Suprapubic skin (tissue), 4 donors: Measurements from ENCODE around the gene TMCO4. TPM values are rescaled to one million over a fixed set of nuclear protein-coding genes. Genes with fewer than 3 reads are reported as not detected.
"Not testable (repeated sequence)": the region's sequence is repeated elsewhere in the genome, so short reads cannot be mapped to it uniquely, and the experiment has no call there.

Experiments used
- DNase-seq, 2 donors: peaks; one replicate each; pipeline ENCODE4 v3.0.0-alpha.2; 2019; ENCODE audit warnings: low spot score in 2 of 2
- H3K27ac ChIP-seq: fragments of 200-600 bp; sonication (generic); one replicate; pipeline ENCODE4 v1.5.1; 2019
- H3K27me3 ChIP-seq: fragments of 200-600 bp; sonication (generic); one replicate; pipeline ENCODE4 v1.5.1; 2019
- H3K36me3 ChIP-seq: fragments of 200-600 bp; sonication (generic); one replicate; pipeline ENCODE4 v1.5.1; 2019
- H3K4me1 ChIP-seq: fragments of 200-600 bp; sonication (generic); one replicate; pipeline ENCODE4 v1.5.1; 2019
- H3K4me3 ChIP-seq: fragments of 200-600 bp; sonication (generic); one replicate; pipeline ENCODE4 v1.5.1; 2019; ENCODE audit warnings: mild to moderate bottlenecking
- H3K9me3 ChIP-seq: fragments of 200-600 bp; sonication (generic); one replicate; pipeline ENCODE4 v1.5.1; 2019
- CTCF ChIP-seq, 2 donors: fragments of 200-600 bp in 1 of 2; fragments of 450-650 bp in 1 of 2; sonication (generic) in 1 of 2; IDR thresholded peaks; one replicate each; pipeline ENCODE4 v1.5.1; 2016 to 2019; ENCODE audit warnings: antibody characterized with exemption in 2 of 2, mild to moderate bottlenecking in 1 of 2, moderate library complexity in 1 of 2
- EP300 ChIP-seq: sonication (generic); formaldehyde crosslinking; IDR thresholded peaks from one replicate; pipeline ENCODE4 v1.6.1; 2017; ENCODE audit warnings: antibody characterized with exemption
- POLR2A ChIP-seq, 2 donors: fragments of 450-650 bp; IDR thresholded peaks; one replicate each; pipeline ENCODE4 v1.6.1; 2017; ENCODE audit warnings: antibody characterized with exemption in 2 of 2, mild to moderate bottlenecking in 2 of 2, moderate library complexity in 2 of 2
- POLR2AphosphoS5 ChIP-seq, 3 donors: sonication (generic); formaldehyde crosslinking; IDR thresholded peaks; one replicate each; pipeline ENCODE4 v1.6.1; 2017; ENCODE audit warnings: antibody characterized with exemption in 3 of 3
- WGBS: methylation state at CpG from one replicate; pipeline ENCODE4 v1.1.5; 2018; 5-methylcytosine and 5-hydroxymethylcytosine counted together
- total RNA-seq, 4 donors: library from RNA; depleted of rRNA; stranded (reverse); fragments of >200 nt; gene quantifications; one replicate each; pipeline ENCODE4 v1.1.0, GENCODE V29; 2016

Gene TMCO4
- total RNA-seq, 4 donors from 2014 or later = 11.6 to 23.8 (median 15.0) TPM

GRCh38 chr1:19637606-19638005, 162.1 kb downstream of the TMCO4 start:
- DNase-seq = no peak
- WGBS = 85% methylated on average over 10 of the region's 10 CpGs

GRCh38 chr1:19636749-19637148, 163.0 kb downstream of the TMCO4 start:
- H3K4me3 ChIP-seq, H3K27me3 ChIP-seq, H3K36me3 ChIP-seq, H3K27ac ChIP-seq, DNase-seq, H3K9me3 ChIP-seq: not testable (repeated sequence)
- H3K4me1 ChIP-seq = peaks cover 19% of the 10 kb centered on the region
- 84% methylated on average over 10 of the region's 10 CpGs for WGBS

More at GRCh38 chr1:19637606-19638005, 162.1 kb downstream of the TMCO4 start:
- Histone ChIP-seq H3K4me1 (peaks cover 23% of the 10 kb centered on the region), H3K36me3 (no peaks in the 10 kb centered on the region), H3K9me3 (no peaks in the 10 kb centered on the region), H3K27ac (no peak overlapping the region), H3K4me3 (no peak overlapping the region), H3K27me3 (no peaks in the 10 kb centered on the region)
- TF ChIP-seq EP300 = no peak
- no peak for TF ChIP-seq POLR2A (IDR thresholded peaks at IDR 0.05)
- TF ChIP-seq POLR2AphosphoS5 (IDR thresholded peaks at IDR 0.05) = no peak
- TF ChIP-seq CTCF (IDR thresholded peaks at IDR 0.05) = no peak

- no peaks in the 10 kb centered on the region for H3K27me3 ChIP-seq
- no peak for TF ChIP-seq POLR2AphosphoS5 (IDR thresholded peaks at IDR 0.05)
- TF ChIP-seq EP300 = no peak
- no peak for TF ChIP-seq CTCF (IDR thresholded peaks at IDR 0.05)
- no peak overlapping the region for H3K4me3 ChIP-seq
- no peak for DNase-seq
- H3K36me3 ChIP-seq = no peaks in the 10 kb centered on the region
- H3K27ac ChIP-seq = no peak overlapping the region
- 93% methylated on average over 5 of the region's 5 CpGs for WGBS
- peaks cover 14% of the 10 kb centered on the region for H3K4me1 ChIP-seq
- H3K9me3 ChIP-seq = no peaks in the 10 kb centered on the region
Observed at GRCh38 chr1:19636065-19636464, 163.7 kb downstream of the TMCO4 start.

GRCh38 chr1:19635646-19636045, 164.1 kb downstream of the TMCO4 start:
- peaks cover 10% of the 10 kb centered on the region for H3K4me1 ChIP-seq
- 55% methylated on average over 4 of the region's 4 CpGs for WGBS
- no peak for DNase-seq

GRCh38 chr1:19635064-19635463, 164.7 kb downstream of the TMCO4 start:
- not testable (repeated sequence) for H3K9me3 ChIP-seq, H3K4me1 ChIP-seq
- 96% methylated on average over 9 of the region's 9 CpGs for WGBS

More at GRCh38 chr1:19635646-19636045, 164.1 kb downstream of the TMCO4 start:
- Histone ChIP-seq H3K36me3 (no peaks in the 10 kb centered on the region), H3K4me3 (no peak overlapping the region), H3K27ac (no peak overlapping the region), H3K9me3 (no peaks in the 10 kb centered on the region), H3K27me3 (no peaks in the 10 kb centered on the region)
- TF ChIP-seq POLR2A (IDR thresholded peaks at IDR 0.05) (no peak), CTCF (IDR thresholded peaks at IDR 0.05) (no peak), POLR2AphosphoS5 (IDR thresholded peaks at IDR 0.05) (no peak), EP300 (no peak)

GRCh38 chr1:19633106-19633505, 166.6 kb downstream of the TMCO4 start:
- TF ChIP-seq POLR2A (IDR thresholded peaks at IDR 0.05) (no peak), CTCF (IDR thresholded peaks at IDR 0.05) (no peak), EP300 (no peak), POLR2AphosphoS5 (IDR thresholded peaks at IDR 0.05) (no peak)
- H3K4me3 ChIP-seq = no peak overlapping the region
- no peak for DNase-seq
- H3K9me3 ChIP-seq = no peaks in the 10 kb centered on the region
- H3K4me1 ChIP-seq = no peaks in the 10 kb centered on the region
- H3K36me3 ChIP-seq = peaks cover under 1% of the 10 kb centered on the region
- no peak overlapping the region for H3K27ac ChIP-seq
- no peaks in the 10 kb centered on the region for H3K27me3 ChIP-seq
- 74% methylated on average over 2 of the region's 2 CpGs for WGBS

More at GRCh38 chr1:19635064-19635463, 164.7 kb downstream of the TMCO4 start:
- DNase-seq, H3K4me3 ChIP-seq, H3K36me3 ChIP-seq, H3K27ac ChIP-seq, H3K27me3 ChIP-seq: not testable (repeated sequence)

Other genes starting within 250 kb of the TMCO4 start
- gene NBL1, start 155.6 kb downstream of the TMCO4 start, total RNA-seq = 100 to 1,000 TPM; 144 to 197 (median 167) TPM
- 1 to 10 TPM in 1 of 4 donors, under 1 TPM in 1, not detected in 2; 0.23 to 2.4 TPM for gene HTR6, start 135.0 kb downstream of the TMCO4 start, total RNA-seq
- gene RNF186, start 15.4 kb upstream of the TMCO4 start, total RNA-seq = under 1 TPM in 1 of 4 donors, not detected in 3; 0.51 TPM
- 10 to 100 TPM in 2 of 4 donors, 1 to 10 TPM in 2; 5.1 to 11.8 (median 8.8) TPM for gene OTUD3, start 82.5 kb upstream of the TMCO4 start, total RNA-seq
- gene PLA2G2E, start 123.7 kb upstream of the TMCO4 start, total RNA-seq = 1 to 10 TPM in 1 of 4 donors, not detected in 3; 2.1 TPM
- gene PLA2G2A, start 179.7 kb upstream of the TMCO4 start, total RNA-seq = 10 to 100 TPM in 3 of 4 donors, 1 to 10 TPM in 1; 6.4 to 69.0 (median 26.7) TPM